ENCODE measurements around the gene SLC47A1. TPM values are rescaled to one million over a fixed set of nuclear protein-coding genes. Genes with fewer than 3 reads are reported as not detected.

SLC47A1 gene, protein sequence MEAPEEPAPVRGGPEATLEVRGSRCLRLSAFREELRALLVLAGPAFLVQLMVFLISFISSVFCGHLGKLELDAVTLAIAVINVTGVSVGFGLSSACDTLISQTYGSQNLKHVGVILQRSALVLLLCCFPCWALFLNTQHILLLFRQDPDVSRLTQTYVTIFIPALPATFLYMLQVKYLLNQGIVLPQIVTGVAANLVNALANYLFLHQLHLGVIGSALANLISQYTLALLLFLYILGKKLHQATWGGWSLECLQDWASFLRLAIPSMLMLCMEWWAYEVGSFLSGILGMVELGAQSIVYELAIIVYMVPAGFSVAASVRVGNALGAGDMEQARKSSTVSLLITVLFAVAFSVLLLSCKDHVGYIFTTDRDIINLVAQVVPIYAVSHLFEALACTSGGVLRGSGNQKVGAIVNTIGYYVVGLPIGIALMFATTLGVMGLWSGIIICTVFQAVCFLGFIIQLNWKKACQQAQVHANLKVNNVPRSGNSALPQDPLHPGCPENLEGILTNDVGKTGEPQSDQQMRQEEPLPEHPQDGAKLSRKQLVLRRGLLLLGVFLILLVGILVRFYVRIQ
- under 1 TPM in 2 of 4 donors, not detected in 2; 0.32 to 0.96 TPM for total RNA-seq

DNA sequence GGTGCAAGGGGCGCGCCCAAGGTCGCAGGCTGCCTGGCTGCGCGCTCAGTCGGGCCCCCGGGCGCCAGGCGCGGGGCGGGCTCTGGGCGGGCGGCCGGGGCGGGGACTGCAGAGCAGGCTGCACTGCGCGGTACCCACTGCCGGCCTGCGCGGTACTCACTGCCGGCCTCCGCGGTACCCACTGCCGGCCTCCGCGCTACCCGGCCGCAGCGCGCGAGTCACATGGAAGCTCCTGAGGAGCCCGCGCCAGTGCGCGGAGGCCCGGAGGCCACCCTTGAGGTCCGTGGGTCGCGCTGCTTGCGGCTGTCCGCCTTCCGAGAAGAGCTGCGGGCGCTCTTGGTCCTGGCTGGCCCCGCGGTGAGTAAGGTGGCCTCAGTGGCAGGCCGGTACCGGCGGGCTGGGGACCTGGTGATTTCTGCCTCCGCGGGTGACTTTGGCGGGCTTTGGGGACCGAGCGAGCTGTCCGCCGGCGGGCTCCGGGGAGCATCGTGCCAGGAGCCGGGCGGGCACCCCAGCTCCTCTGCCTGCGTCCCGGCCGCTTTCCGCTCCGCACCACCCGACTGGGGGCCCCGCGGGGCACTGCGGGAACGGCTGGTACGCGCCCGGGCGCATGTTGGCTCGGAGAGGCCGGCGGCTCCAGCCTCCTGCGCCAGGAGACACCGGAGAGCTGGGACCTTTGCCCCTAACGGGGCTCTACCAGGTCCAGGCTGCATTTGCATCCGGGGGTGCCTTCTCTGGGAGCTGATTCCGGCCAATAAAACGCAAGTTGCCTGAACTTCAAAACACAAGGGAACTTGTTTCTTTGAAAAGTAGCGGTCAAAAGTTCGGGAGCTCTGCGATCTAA, at the start of gene SLC47A1:
TSS of gene SLC47A1 (plus strand) at position 137 of the 844 bp plus-strand sequence. CDS start at position 223, 86 bp downstream.
- Histone ChIP-seq H3K9me3 (no peaks in the 10 kb centered on the region), H3K36me3 (no peaks in the 10 kb centered on the region), H3K4me3 (peak within 1 kb of the TSS; percentile 31 to 59 (median 40)), H3K27ac (peak within 1 kb of the TSS in 2 of 4 donors; percentile 28 to 30), H3K4me1 (peaks cover 0 to 15% (median 9%) of the 10 kb centered on the region in 4 donors), H3K27me3 (peaks cover 57% of the 10 kb centered on the region)
- intact Hi-C loops (cut with DNase I; ENCODE audit: low total_unique reads): no loop called here
- in situ Hi-C loops (cut with MboI; ENCODE audit: low pct_ligation_motif_present in 1 of 4, low pct_unique_long_range_greater_than_20kb in 1 of 4, low sequenced_read_pairs in 3 of 4): no loop called here
- peak; percentile 20 for DNase-seq
- 1% methylated on average over 71 of the region's 87 CpGs; no CpG with 5 or more reads in 1 of the 2 donors for WGBS, 2 donors (ENCODE audit: low coverage in 1 of 2)
- no peak for TF ChIP-seq POLR2AphosphoS5 (IDR thresholded peaks at IDR 0.05)
- TF ChIP-seq, protein P1, sequence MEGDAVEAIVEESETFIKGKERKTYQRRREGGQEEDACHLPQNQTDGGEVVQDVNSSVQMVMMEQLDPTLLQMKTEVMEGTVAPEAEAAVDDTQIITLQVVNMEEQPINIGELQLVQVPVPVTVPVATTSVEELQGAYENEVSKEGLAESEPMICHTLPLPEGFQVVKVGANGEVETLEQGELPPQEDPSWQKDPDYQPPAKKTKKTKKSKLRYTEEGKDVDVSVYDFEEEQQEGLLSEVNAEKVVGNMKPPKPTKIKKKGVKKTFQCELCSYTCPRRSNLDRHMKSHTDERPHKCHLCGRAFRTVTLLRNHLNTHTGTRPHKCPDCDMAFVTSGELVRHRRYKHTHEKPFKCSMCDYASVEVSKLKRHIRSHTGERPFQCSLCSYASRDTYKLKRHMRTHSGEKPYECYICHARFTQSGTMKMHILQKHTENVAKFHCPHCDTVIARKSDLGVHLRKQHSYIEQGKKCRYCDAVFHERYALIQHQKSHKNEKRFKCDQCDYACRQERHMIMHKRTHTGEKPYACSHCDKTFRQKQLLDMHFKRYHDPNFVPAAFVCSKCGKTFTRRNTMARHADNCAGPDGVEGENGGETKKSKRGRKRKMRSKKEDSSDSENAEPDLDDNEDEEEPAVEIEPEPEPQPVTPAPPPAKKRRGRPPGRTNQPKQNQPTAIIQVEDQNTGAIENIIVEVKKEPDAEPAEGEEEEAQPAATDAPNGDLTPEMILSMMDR (IDR thresholded peaks at IDR 0.05): no peak
- TF ChIP-seq POLR2A (IDR thresholded peaks at IDR 0.05): no peak
- no peak for TF ChIP-seq EP300 (IDR thresholded peaks at IDR 0.05; ENCODE audit: low read depth)

DNA sequence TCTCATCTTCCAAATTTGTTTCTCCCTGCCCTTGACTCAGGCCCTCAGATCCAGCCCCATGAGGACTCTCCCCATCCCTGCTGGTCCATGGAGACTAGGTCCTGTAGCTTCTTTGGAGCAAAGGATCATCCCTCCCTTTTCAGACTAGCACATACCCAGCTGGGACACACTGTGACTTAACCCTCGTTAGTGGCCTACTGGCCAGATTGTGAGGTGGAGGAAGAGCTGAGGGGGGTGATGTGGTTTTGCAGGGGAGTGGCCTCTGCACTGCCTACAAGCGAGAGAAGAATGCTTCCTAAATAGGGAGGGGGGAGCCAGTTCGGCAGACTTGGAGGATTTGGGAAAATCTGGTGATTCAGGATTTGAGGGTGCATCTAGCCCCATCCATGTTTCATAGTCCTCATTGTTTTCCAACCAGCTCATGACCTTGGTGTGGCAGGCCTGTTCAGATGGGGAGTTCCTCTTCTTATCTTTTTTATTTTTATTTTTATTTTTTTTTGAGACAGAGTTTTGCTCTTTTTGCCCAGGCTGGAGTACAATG, 47.8 kb upstream of the SLC47A1 start:
- in situ Hi-C loops (cut with MboI; ENCODE audit: low pct_ligation_motif_present in 1 of 4, low pct_unique_long_range_greater_than_20kb in 1 of 4, low sequenced_read_pairs in 3 of 4): no loop called here
- Histone ChIP-seq H3K4me1 (peaks cover 0 to 13% (median 0%) of the 10 kb centered on the region in 4 donors), H3K4me3 (no peak overlapping the region), H3K36me3 (no peaks in the 10 kb centered on the region), H3K9me3 (no peaks in the 10 kb centered on the region), H3K27me3 (no peaks in the 10 kb centered on the region), H3K27ac (no peak overlapping the region)
- intact Hi-C loops (cut with DNase I; ENCODE audit: low total_unique reads): no loop called here
- TF ChIP-seq POLR2AphosphoS5 (IDR thresholded peaks at IDR 0.05): no peak
- no peak for TF ChIP-seq POLR2A (IDR thresholded peaks at IDR 0.05)
- TF ChIP-seq EP300 (IDR thresholded peaks at IDR 0.05; ENCODE audit: low read depth): no peak
- TF ChIP-seq, protein P1 (IDR thresholded peaks at IDR 0.05): no peak
- no peak for DNase-seq
- 75 to 100% methylated on average over 2 to 3 of the region's 3 CpGs for WGBS, 2 donors (ENCODE audit: low coverage in 1 of 2)

DNA sequence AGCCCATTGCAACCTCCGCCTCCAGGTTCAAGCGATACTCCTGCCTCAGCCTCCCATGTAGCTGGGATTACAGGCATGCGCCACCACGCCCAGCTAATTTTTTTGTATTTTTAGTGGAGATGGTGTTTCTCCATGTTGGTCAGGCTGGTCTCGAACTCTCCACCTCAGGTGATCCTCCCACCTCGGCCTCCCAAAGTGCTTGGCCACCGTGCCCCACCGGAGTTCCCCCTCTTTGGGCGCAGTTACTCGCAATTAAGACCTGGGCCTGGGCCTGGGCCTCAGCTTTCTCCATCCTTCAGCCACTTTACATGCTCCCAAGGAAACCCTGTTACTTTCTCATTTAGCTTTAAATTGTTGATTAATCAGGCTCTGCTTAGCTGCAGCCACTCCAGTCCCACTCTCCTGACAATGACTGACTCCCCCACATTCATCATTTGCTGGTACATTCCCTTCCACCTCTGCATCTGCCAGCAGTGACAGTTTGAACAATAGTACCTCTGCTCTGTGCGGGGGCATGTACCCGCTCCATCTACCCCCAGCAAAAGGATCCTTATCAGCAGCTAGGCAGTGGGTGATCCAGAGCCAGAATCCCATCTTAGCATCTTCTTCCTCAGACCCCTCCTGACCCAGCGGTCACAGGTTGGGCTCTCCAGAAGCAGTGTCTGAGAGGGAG, 47.2 kb upstream of the SLC47A1 start:
- Histone ChIP-seq H3K27ac (peak overlapping the region in 3 of 4 donors; percentile 1 to 63 (median 31)), H3K27me3 (no peaks in the 10 kb centered on the region), H3K4me3 (no peak overlapping the region), H3K9me3 (no peaks in the 10 kb centered on the region), H3K4me1 (peaks cover 0 to 13% (median 0%) of the 10 kb centered on the region in 4 donors), H3K36me3 (no peaks in the 10 kb centered on the region)
- intact Hi-C loops (cut with DNase I; ENCODE audit: low total_unique reads) (no loop called here), in situ Hi-C loops (cut with MboI; ENCODE audit: low pct_ligation_motif_present in 1 of 4, low pct_unique_long_range_greater_than_20kb in 1 of 4, low sequenced_read_pairs in 3 of 4) (no loop called here)
- TF ChIP-seq POLR2A (IDR thresholded peaks at IDR 0.05): no peak
- TF ChIP-seq, protein P1 (IDR thresholded peaks at IDR 0.05): no peak
- TF ChIP-seq POLR2AphosphoS5 (IDR thresholded peaks at IDR 0.05): no peak
- TF ChIP-seq EP300 (IDR thresholded peaks at IDR 0.05; ENCODE audit: low read depth): no peak
- DNase-seq: no peak
- WGBS, 2 donors (ENCODE audit: low coverage in 1 of 2): 95% methylated on average over 4 to 13 of the region's 13 CpGs
